ENCODE data around the gene RUNX2.
A peak's percentile ranks its signal among the peaks of the same experiment; 100 is the strongest.
"Not testable (repeated sequence)": the region's sequence is repeated elsewhere in the genome, so short reads cannot be mapped to it uniquely, and the experiment has no call there.

The RUNX2 gene

GRCh38 chr6:45462190-45463134 lies 134.3 kb downstream of the RUNX2 start:
- no peak for DNase-seq

GRCh38 chr6:45464685-45465084 lies 136.6 kb downstream of the RUNX2 start:
- no peak for DNase-seq

- DNase-seq, result no peak
Measured at GRCh38 chr6:45466686-45467085, 138.6 kb downstream of the RUNX2 start.

- not testable (repeated sequence) for DNase-seq
Measured at GRCh38 chr6:45467417-45467816, 139.3 kb downstream of the RUNX2 start.

- DNase-seq, result no peak
Measured at GRCh38 chr6:45467853-45468252, 139.7 kb downstream of the RUNX2 start.

- DNase-seq, result no peak
Measured at GRCh38 chr6:45469663-45470062, 141.5 kb downstream of the RUNX2 start.

GRCh38 chr6:45470131-45470738 lies 142.1 kb downstream of the RUNX2 start:
- DNase-seq, result no peak

GRCh38 chr6:45472382-45472781 lies 144.3 kb downstream of the RUNX2 start:
- DNase-seq, result peak; percentile 58

- DNase-seq, result no peak
Measured at GRCh38 chr6:45473121-45473993, 145.2 kb downstream of the RUNX2 start.

GRCh38 chr6:45474376-45474775 lies 146.2 kb downstream of the RUNX2 start:
- DNase-seq, result no peak

GRCh38 chr6:45476341-45476740 lies 148.2 kb downstream of the RUNX2 start:
- DNase-seq, result no peak

GRCh38 chr6:45477278-45477677 lies 149.1 kb downstream of the RUNX2 start:
- no peak for DNase-seq

- DNase-seq, result no peak
Measured at GRCh38 chr6:45477790-45478189, 149.7 kb downstream of the RUNX2 start.

- DNase-seq, result no peak
Measured at GRCh38 chr6:45478240-45478639, 150.1 kb downstream of the RUNX2 start.

- no peak for DNase-seq
Measured at GRCh38 chr6:45479834-45480751, 152.0 kb downstream of the RUNX2 start.

GRCh38 chr6:45480752-45481415 lies 152.8 kb downstream of the RUNX2 start:
- no peak for DNase-seq

GRCh38 chr6:45483021-45483420 lies 154.9 kb downstream of the RUNX2 start:
- no peak for DNase-seq

- no peak for DNase-seq
Measured at GRCh38 chr6:45483501-45483900, 155.4 kb downstream of the RUNX2 start.

GRCh38 chr6:45486736-45487135 lies 158.6 kb downstream of the RUNX2 start:
- no peak for DNase-seq

GRCh38 chr6:45487645-45488044 lies 159.5 kb downstream of the RUNX2 start:
- DNase-seq, result no peak

- no peak for DNase-seq
Measured at GRCh38 chr6:45488269-45488668, 160.1 kb downstream of the RUNX2 start.

- DNase-seq, result no peak
Measured at GRCh38 chr6:45488889-45489288, 160.8 kb downstream of the RUNX2 start.
